Astrocyte (in vitro differentiated cells and primary cell): ENCODE results near the gene CAPN9. TPM values are rescaled to one million over a fixed set of nuclear protein-coding genes. Genes with fewer than 3 reads are reported as not detected.

Experiments used
- DNase-seq: peaks from one replicate; pipeline ENCODE4 v3.0.0-alpha.2; 2010; ENCODE audit warnings: low read depth
- FAIRE-seq: peaks from 2 replicates; lab custom pipeline; 2011; peaks lifted over from hg19 to GRCh38; lab: Jason Lieb, UNC
- H2AFZ ChIP-seq: 2 replicates; pipeline ENCODE4 v1.6.0; 2012; ENCODE audit warnings: low read depth, low read length, inconsistent platforms
- H3K27ac ChIP-seq: 2 replicates; pipeline ENCODE4 v1.5.1; 2011; ENCODE audit warnings: low read depth, low read length, inconsistent platforms
- H3K27me3 ChIP-seq: 2 replicates; pipeline ENCODE4 v1.6.0; 2011; ENCODE audit warnings: low read length, inconsistent platforms; ENCODE audit not compliant: insufficient read depth
- H3K36me3 ChIP-seq: 2 replicates; pipeline ENCODE4 v1.5.1; 2011; ENCODE audit warnings: low read length, inconsistent platforms; ENCODE audit not compliant: insufficient read depth
- H3K4me1 ChIP-seq: 2 replicates; pipeline ENCODE4 v1.5.1; 2011; ENCODE audit warnings: low read length, inconsistent platforms; ENCODE audit not compliant: insufficient read depth
- H3K4me2 ChIP-seq: 2 replicates; pipeline ENCODE4 v1.6.0; 2012; ENCODE audit warnings: low read length, inconsistent platforms
- H3K4me3 ChIP-seq: 2 replicates; pipeline ENCODE4 v1.5.1; 2011; ENCODE audit warnings: low read depth, mild to moderate bottlenecking, low read length, inconsistent platforms; ENCODE audit not compliant: insufficient read depth
- H3K79me2 ChIP-seq: 2 replicates; pipeline ENCODE4 v1.6.0; 2012; ENCODE audit warnings: mild to moderate bottlenecking, low read length, inconsistent platforms; ENCODE audit not compliant: insufficient read depth
- H3K9ac ChIP-seq: 2 replicates; pipeline ENCODE4 v1.6.0; 2012; ENCODE audit warnings: mild to moderate bottlenecking, low read length, inconsistent platforms
- H3K9me3 ChIP-seq: 2 replicates; pipeline ENCODE4 v1.5.1; 2012; ENCODE audit warnings: low read depth, mild to moderate bottlenecking, low read length, inconsistent platforms; ENCODE audit not compliant: insufficient read depth
- H4K20me1 ChIP-seq: 2 replicates; pipeline ENCODE4 v1.6.0; 2012; ENCODE audit warnings: low read length, inconsistent platforms; ENCODE audit not compliant: insufficient read depth
- H3K27ac Mint-ChIP-seq: one replicate; pipeline ENCODE4 v1.8.0; 2021; ENCODE audit warnings: mild to moderate bottlenecking, mixed read lengths; ENCODE audit not compliant: unreplicated experiment
- H3K27me3 Mint-ChIP-seq: one replicate; pipeline ENCODE4 v1.8.0; 2021; ENCODE audit warnings: low read depth, mixed read lengths; ENCODE audit not compliant: unreplicated experiment
- H3K36me3 Mint-ChIP-seq: one replicate; pipeline ENCODE4 v1.8.0; 2021; ENCODE audit warnings: low read depth, mixed read lengths; ENCODE audit not compliant: unreplicated experiment
- H3K4me1 Mint-ChIP-seq: one replicate; pipeline ENCODE4 v1.8.0; 2021; ENCODE audit warnings: low read depth, mixed read lengths; ENCODE audit not compliant: unreplicated experiment
- H3K4me3 Mint-ChIP-seq: one replicate; pipeline ENCODE4 v1.8.0; 2021; ENCODE audit warnings: mild to moderate bottlenecking, moderate library complexity, mixed read lengths; ENCODE audit not compliant: unreplicated experiment
- H3K9me3 Mint-ChIP-seq: one replicate; pipeline ENCODE4 v1.8.0; 2021; ENCODE audit warnings: mild to moderate bottlenecking, mixed read lengths; ENCODE audit not compliant: unreplicated experiment
- CTCF ChIP-seq: IDR thresholded peaks from 2 replicates; pipeline ENCODE4 v1.5.1; 2011; ENCODE audit warnings: low read depth, mild to moderate bottlenecking, inconsistent platforms, low read length, moderate library complexity; ENCODE audit not compliant: insufficient read depth
- EZH2 ChIP-seq: IDR thresholded peaks from 2 replicates; pipeline ENCODE4 v1.6.1; 2012; ENCODE audit warnings: mild to moderate bottlenecking, low read length, inconsistent platforms; ENCODE audit not compliant: insufficient read depth
- total RNA-seq: library from RNA; stranded (reverse); gene quantifications from 2 replicates; pipeline ENCODE4 v1.2.1, GENCODE V29; 2021

Gene CAPN9
- total RNA-seq, 1 donor from 2014 or later, result not detected

- H3K36me3 ChIP-seq, result no peaks in the 10 kb centered on the region
- peaks cover 6% of the 10 kb centered on the region for H3K9me3 Mint-ChIP-seq
- DNase-seq (no peak), FAIRE-seq (no peak)
- H3K27me3 Mint-ChIP-seq, result no peaks in the 10 kb centered on the region
- no peak for TF ChIP-seq CTCF
- TF ChIP-seq EZH2, result no peak
- H3K79me2 ChIP-seq, result no peaks in the 10 kb centered on the region
- H4K20me1 ChIP-seq, result no peaks in the 10 kb centered on the region
- H3K4me1 ChIP-seq, result no peaks in the 10 kb centered on the region
- no peak overlapping the region for H3K27ac ChIP-seq
- no peak overlapping the region for H3K27ac Mint-ChIP-seq
- H3K4me2 ChIP-seq, result no peak overlapping the region
- H3K4me3 Mint-ChIP-seq, result no peak overlapping the region
- peaks cover 8% of the 10 kb centered on the region for H3K36me3 Mint-ChIP-seq
- H2AFZ ChIP-seq, result no peak overlapping the region
- no peak overlapping the region for H3K9ac ChIP-seq
- H3K4me1 Mint-ChIP-seq, result no peaks in the 10 kb centered on the region
- H3K9me3 ChIP-seq, result no peaks in the 10 kb centered on the region
- H3K27me3 ChIP-seq, result no peaks in the 10 kb centered on the region
- no peak overlapping the region for H3K4me3 ChIP-seq
These were observed 71.7 kb downstream of the CAPN9 start for GRCh38 chr1:230818901-230819300.

DNA sequence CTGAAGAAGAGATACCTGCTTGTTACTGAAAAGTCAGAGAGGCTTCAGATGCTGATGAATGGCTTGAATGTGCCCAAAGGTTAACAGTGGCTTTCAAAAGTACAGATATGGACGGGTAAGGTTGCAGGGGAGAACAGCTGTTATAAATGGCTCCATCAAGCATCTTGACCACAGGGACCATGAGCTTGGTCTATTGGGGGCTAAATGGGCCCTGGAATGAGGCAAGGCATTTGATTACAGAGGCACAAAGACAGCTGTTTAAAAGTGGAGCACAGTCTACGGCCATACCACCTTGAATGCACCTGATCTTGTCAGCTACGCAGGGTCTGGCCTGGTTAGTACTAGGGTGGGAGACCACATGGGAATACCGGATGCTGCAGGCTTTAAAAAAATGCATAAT lies 72.8 kb downstream of the CAPN9 start:
- H3K4me1 Mint-ChIP-seq, result peaks cover 6% of the 10 kb centered on the region
- H3K4me3 Mint-ChIP-seq, result no peak overlapping the region
- TF ChIP-seq EZH2 (no peak), CTCF (no peak)
- no peak for FAIRE-seq
- no peaks in the 10 kb centered on the region for H3K36me3 ChIP-seq
- no peaks in the 10 kb centered on the region for H3K9me3 ChIP-seq
- no peak overlapping the region for H3K4me3 ChIP-seq
- no peaks in the 10 kb centered on the region for H3K79me2 ChIP-seq
- H3K27ac Mint-ChIP-seq, result no peak overlapping the region
- no peak overlapping the region for H3K9ac ChIP-seq
- DNase-seq, result no peak
- no peaks in the 10 kb centered on the region for H3K27me3 Mint-ChIP-seq
- H3K4me2 ChIP-seq, result no peak overlapping the region
- H2AFZ ChIP-seq, result no peak overlapping the region
- peaks cover 8% of the 10 kb centered on the region for H3K36me3 Mint-ChIP-seq
- H3K27ac ChIP-seq, result no peak overlapping the region
- H4K20me1 ChIP-seq, result no peaks in the 10 kb centered on the region
- peaks cover 6% of the 10 kb centered on the region for H3K4me1 ChIP-seq
- peaks cover 6% of the 10 kb centered on the region for H3K9me3 Mint-ChIP-seq
- no peaks in the 10 kb centered on the region for H3K27me3 ChIP-seq

GRCh38 chr1:230820568-230820967 lies 73.4 kb downstream of the CAPN9 start:
- no peak for TF ChIP-seq CTCF
- TF ChIP-seq EZH2, result no peak
- Histone ChIP-seq H3K4me1 (peaks cover 11% of the 10 kb centered on the region), H3K27me3 (no peaks in the 10 kb centered on the region), H3K36me3 (no peaks in the 10 kb centered on the region), H3K9me3 (no peaks in the 10 kb centered on the region), H2AFZ (no peak overlapping the region), H3K27ac (no peak overlapping the region), H3K79me2 (no peaks in the 10 kb centered on the region), H3K9ac (no peak overlapping the region), H3K4me2 (no peak overlapping the region), H3K4me3 (no peak overlapping the region), H4K20me1 (no peaks in the 10 kb centered on the region)
- Mint-ChIP-seq H3K4me1 (peaks cover 12% of the 10 kb centered on the region), H3K9me3 (peaks cover 6% of the 10 kb centered on the region), H3K27ac (no peak overlapping the region), H3K4me3 (no peak overlapping the region), H3K36me3 (peaks cover 8% of the 10 kb centered on the region), H3K27me3 (no peaks in the 10 kb centered on the region)
- no peak for FAIRE-seq
- DNase-seq, result no peak
